OCI-LY3 (cell line): Measurements from ENCODE around the gene USF3.
A peak's percentile ranks its signal among the peaks of the same experiment; 100 is the strongest.

ENCODE experiments used
- H2AFZ ChIP-seq: fragments of 200-600, 300-600 bp; shearing (Covaris generic); 2 replicates; pipeline ENCODE4 v1.6.0; 2014; ENCODE audit warnings: antibody characterized with exemption, low read depth, low read length
- H3K27ac ChIP-seq: fragments of 200-600, 300-600 bp; sonication (generic); 2 replicates; pipeline ENCODE4 v1.5.1; 2014; ENCODE audit warnings: mild to moderate bottlenecking, low read length, moderate library complexity, mixed read lengths
- H3K27me3 ChIP-seq: fragments of 200-600, 300-600 bp; sonication (generic); 2 replicates; pipeline ENCODE4 v1.6.1; 2014; ENCODE audit warnings: low read depth, low read length, mixed read lengths
- H3K36me3 ChIP-seq: fragments of 200-600, 300-600 bp; sonication (generic); replicated peaks from 2 replicates; pipeline ENCODE3; 2014; ENCODE audit warnings: low read depth, low read length, mixed read lengths
- H3K4me1 ChIP-seq: fragments of 300-600, 200-600 bp; sonication (generic); 2 replicates; pipeline ENCODE4 v1.6.1; 2014; ENCODE audit warnings: low read length, mixed read lengths
- H3K4me2 ChIP-seq: fragments of 200-600, 300-600 bp; sonication (generic); 2 replicates; pipeline ENCODE4 v1.6.1; 2014; ENCODE audit warnings: low read length, mixed read lengths
- H3K4me3 ChIP-seq: fragments of 300-600, 200-600 bp; sonication (generic); 2 replicates; pipeline ENCODE4 v1.5.1; 2014; ENCODE audit warnings: antibody characterized with exemption, mild to moderate bottlenecking, low read length, moderate library complexity
- H3K79me2 ChIP-seq: fragments of 300-600, 200-600 bp; shearing (Covaris generic); 2 replicates; pipeline ENCODE4 v1.6.1; 2014; ENCODE audit warnings: mild to moderate bottlenecking, low read length, mixed read lengths
- H3K9ac ChIP-seq: fragments of 300-600, 200-600 bp; shearing (Covaris generic); 2 replicates; pipeline ENCODE4 v1.6.0; 2014; ENCODE audit warnings: mild to moderate bottlenecking, low read length, moderate library complexity
- H3K9me3 ChIP-seq: fragments of 200-600, 300-600 bp; shearing (Covaris generic); 2 replicates; pipeline ENCODE4 v1.6.1; 2014; ENCODE audit warnings: low read length, mixed read lengths; ENCODE audit not compliant: insufficient read depth
- H4K20me1 ChIP-seq: fragments of 200-600, 300-600 bp; sonication (generic); 2 replicates; pipeline ENCODE4 v1.6.1; 2016; ENCODE audit warnings: low read length, mixed read lengths; ENCODE audit not compliant: insufficient read depth
- CTCF ChIP-seq: fragments of 200-600, 300-600 bp; sonication (generic); IDR thresholded peaks from 2 replicates; pipeline ENCODE4 v1.5.1; 2014; ENCODE audit warnings: antibody characterized with exemption, low read length, low read depth
- EZH2phosphoT487 ChIP-seq: fragments of 200-600 bp; shearing (Covaris generic); IDR thresholded peaks from 2 replicates; pipeline ENCODE4 v1.6.1; 2018; ENCODE audit warnings: antibody characterized with exemption, mixed run types, low read depth

The USF3 gene

GRCh38 chr3:113695786-113696645 lies at the start of gene USF3:
Gene USF3, minus strand, starts transcription at chr3:113696642. Its CDS starts 21,764 bp downstream, at chr3:113674878.
- H3K9ac ChIP-seq, result peak within 1 kb of the TSS; percentile 84
- H3K27me3 ChIP-seq, result no peaks in the 10 kb centered on the region
- peak within 1 kb of the TSS; percentile 60 for H3K27ac ChIP-seq
- peaks cover 16% of the 10 kb centered on the region for H3K4me1 ChIP-seq
- H3K4me2 ChIP-seq, result peak within 1 kb of the TSS; percentile 90
- TF ChIP-seq CTCF, result 0 out of 2 replicates have a peak, but pooled peaks have one; percentile 13
- no peak for TF ChIP-seq EZH2phosphoT487
- peak within 1 kb of the TSS; percentile 96 for H2AFZ ChIP-seq
- H3K36me3 ChIP-seq, result no peaks in the 10 kb centered on the region
- H3K4me3 ChIP-seq, result peak within 1 kb of the TSS; percentile 89
- no peaks in the 10 kb centered on the region for H3K79me2 ChIP-seq
- no peaks in the 10 kb centered on the region for H3K9me3 ChIP-seq
- no peaks in the 10 kb centered on the region for H4K20me1 ChIP-seq

- H2AFZ ChIP-seq, result peak within 1 kb of the TSS; percentile 77
- H3K27ac ChIP-seq, result peak within 1 kb of the TSS; percentile 85
- peak within 1 kb of the TSS; percentile 78 for H3K4me3 ChIP-seq
- H3K36me3 ChIP-seq, result peaks cover 12% of the 10 kb centered on the region
- H3K4me1 ChIP-seq, result peaks cover 50% of the 10 kb centered on the region
- H3K9me3 ChIP-seq, result no peaks in the 10 kb centered on the region
- peak within 1 kb of the TSS; percentile 86 for H3K9ac ChIP-seq
- peaks cover 39% of the 10 kb centered on the region for H4K20me1 ChIP-seq
- H3K4me2 ChIP-seq, result peak within 1 kb of the TSS; percentile 88
- TF ChIP-seq CTCF, result no peak
- TF ChIP-seq EZH2phosphoT487, result no peak
- H3K79me2 ChIP-seq, result peaks cover 75% of the 10 kb centered on the region
- no peaks in the 10 kb centered on the region for H3K27me3 ChIP-seq
Measured at GRCh38 chr3:113745756-113746547, 49.5 kb upstream of the USF3 start, which contains the start of gene NAA50. Gene NAA50, minus strand, starts transcription at chr3:113746249. Its CDS starts 300 bp downstream, at chr3:113745949.

GRCh38 chr3:113744941-113745755 lies 48.7 kb upstream of the USF3 start:
- no peak overlapping the region for H2AFZ ChIP-seq
- peaks cover 47% of the 10 kb centered on the region for H4K20me1 ChIP-seq
- H3K4me2 ChIP-seq, result peak overlapping the region; percentile 86

More at GRCh38 chr3:113744941-113745755, 48.7 kb upstream of the USF3 start:
- peak; percentile 68 for TF ChIP-seq CTCF
- no peak for TF ChIP-seq EZH2phosphoT487
- Histone ChIP-seq H3K4me1 (peaks cover 50% of the 10 kb centered on the region), H3K9ac (peak overlapping the region; percentile 86), H3K79me2 (peaks cover 83% of the 10 kb centered on the region), H3K4me3 (peak overlapping the region; percentile 78), H3K9me3 (no peaks in the 10 kb centered on the region), H3K36me3 (peaks cover 12% of the 10 kb centered on the region), H3K27ac (peak overlapping the region; percentile 85), H3K27me3 (no peaks in the 10 kb centered on the region)
